Rectal smooth muscle tissue (tissue), 1 donor: ENCODE data around the gene WWOX.

Experiments
- H3K27ac ChIP-seq: one replicate; pipeline ENCODE4 v1.7.0; 2013; ENCODE audit warnings: low read depth, low read length, inconsistent platforms
- H3K27me3 ChIP-seq: one replicate; pipeline ENCODE4 v1.7.0; 2013; ENCODE audit warnings: low read length; ENCODE audit not compliant: control insufficient read depth, insufficient read depth
- H3K36me3 ChIP-seq: one replicate; pipeline ENCODE4 v1.7.0; 2013; ENCODE audit warnings: low read length; ENCODE audit not compliant: control insufficient read depth, insufficient read depth
- H3K4me1 ChIP-seq: one replicate; pipeline ENCODE4 v1.7.0; 2013; ENCODE audit warnings: low read length; ENCODE audit not compliant: control insufficient read depth, insufficient read depth
- H3K4me3 ChIP-seq: one replicate; pipeline ENCODE4 v1.7.0; 2013; ENCODE audit warnings: low read length
- H3K9ac ChIP-seq: one replicate; pipeline ENCODE4 v1.7.0; 2013; ENCODE audit warnings: low read length

WWOX gene

GRCh38 chr16:79053577-79053976 lies 954.1 kb downstream of the WWOX start:
- no peaks in the 10 kb centered on the region for H3K27me3 ChIP-seq
- no peak overlapping the region for H3K4me3 ChIP-seq
- no peak overlapping the region for H3K9ac ChIP-seq
- H3K36me3 ChIP-seq: no peaks in the 10 kb centered on the region
- H3K4me1 ChIP-seq: no peaks in the 10 kb centered on the region
- H3K27ac ChIP-seq: no peak overlapping the region

DNA sequence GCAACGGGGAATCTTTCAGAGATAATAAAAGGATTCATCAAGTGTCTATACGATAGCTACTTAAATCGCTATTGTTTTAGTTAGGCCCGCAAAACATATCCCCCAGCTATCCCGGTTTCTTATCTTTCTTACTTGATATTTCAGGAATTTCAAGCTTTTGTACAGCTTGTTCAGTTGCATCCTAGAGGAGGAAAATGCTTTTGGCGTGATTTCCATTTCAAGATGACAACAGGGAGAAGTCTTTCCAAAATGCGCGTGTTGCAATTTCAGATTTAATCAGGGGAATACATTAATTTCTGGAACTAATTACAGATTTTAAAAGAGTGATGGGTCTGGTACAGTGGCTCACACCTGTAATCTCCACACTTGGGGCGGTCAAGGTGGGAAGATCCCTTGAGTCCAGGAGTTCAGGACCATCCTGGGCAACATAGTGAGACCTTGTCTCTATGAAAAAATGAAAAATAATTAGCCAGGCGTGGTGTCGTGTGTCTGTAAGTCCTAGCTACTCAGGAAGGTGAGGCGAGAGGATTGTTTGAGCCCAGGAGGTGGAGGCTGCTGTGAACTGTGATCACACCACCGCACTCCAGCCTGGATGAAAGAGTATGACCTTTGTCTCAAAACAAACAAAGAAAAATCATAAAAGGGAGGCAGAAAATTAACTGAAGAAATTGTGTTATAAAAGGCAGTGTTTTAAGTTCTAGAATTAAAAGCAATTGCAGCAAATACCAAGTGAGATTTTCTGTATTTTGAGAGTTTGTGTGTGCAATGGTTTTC lies 954.9 kb downstream of the WWOX start:
- Histone ChIP-seq H3K4me3 (no peak overlapping the region), H3K27ac (no peak overlapping the region), H3K4me1 (no peaks in the 10 kb centered on the region), H3K9ac (no peak overlapping the region), H3K27me3 (no peaks in the 10 kb centered on the region), H3K36me3 (no peaks in the 10 kb centered on the region)

DNA sequence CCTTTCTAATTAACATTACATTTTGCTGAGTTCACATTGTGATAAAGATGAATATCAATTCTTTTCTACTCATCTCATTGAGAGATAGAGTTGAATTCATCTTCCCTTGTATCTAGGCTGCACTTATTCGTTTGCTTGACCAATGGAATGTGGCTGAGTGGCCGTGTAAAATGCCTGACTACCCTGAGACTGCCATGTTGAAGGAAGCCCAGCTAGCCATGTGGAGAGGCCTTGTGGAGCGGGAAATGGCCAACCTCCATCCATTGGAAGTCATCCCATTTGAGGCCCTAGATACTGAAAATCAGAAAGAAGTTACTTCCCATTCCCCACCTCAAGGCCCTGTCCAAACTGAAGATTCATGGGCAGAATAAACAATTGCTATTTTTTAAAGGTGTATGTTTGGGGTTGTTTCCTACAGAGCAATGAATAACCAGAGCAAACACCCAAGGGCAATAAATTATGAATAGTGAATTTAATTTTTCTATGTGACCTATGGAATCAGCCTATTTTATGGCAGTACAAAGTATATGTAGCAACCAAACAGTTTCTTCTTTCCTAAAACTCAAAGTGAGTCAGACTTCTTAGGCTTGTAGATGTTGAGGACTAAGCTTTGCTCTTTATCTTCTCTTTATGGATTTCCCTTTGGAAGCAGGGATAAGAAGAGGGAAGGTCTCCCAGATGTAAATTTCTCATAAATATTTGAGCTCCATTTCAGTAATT lies 956.0 kb downstream of the WWOX start:
- no peaks in the 10 kb centered on the region for H3K4me1 ChIP-seq
- no peak overlapping the region for H3K9ac ChIP-seq
- H3K27me3 ChIP-seq: no peaks in the 10 kb centered on the region
- H3K4me3 ChIP-seq: no peak overlapping the region
- H3K27ac ChIP-seq: no peak overlapping the region
- no peaks in the 10 kb centered on the region for H3K36me3 ChIP-seq

DNA sequence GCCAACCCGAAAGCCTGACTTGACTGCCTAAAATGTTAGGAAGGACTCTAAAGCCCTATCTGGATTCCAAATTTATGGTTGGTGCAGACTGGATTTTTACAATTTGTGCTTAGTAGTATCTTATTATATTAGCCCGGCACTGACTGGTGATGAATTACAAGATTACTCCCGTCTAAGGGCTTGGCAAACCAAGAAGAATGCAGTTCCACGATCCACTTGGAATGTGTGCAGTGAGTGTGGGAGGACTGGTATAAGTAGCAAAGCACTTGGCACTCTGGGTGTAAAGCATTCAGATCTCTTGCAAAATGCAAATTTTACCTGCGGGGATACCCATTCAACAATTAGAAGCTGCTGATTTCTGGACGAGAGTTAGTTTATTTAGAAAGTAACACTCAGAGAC lies 961.7 kb downstream of the WWOX start:
- H3K4me3 ChIP-seq: no peak overlapping the region
- no peak overlapping the region for H3K27ac ChIP-seq
- no peak overlapping the region for H3K9ac ChIP-seq
- H3K36me3 ChIP-seq: no peaks in the 10 kb centered on the region
- peaks cover 9% of the 10 kb centered on the region for H3K4me1 ChIP-seq
- no peaks in the 10 kb centered on the region for H3K27me3 ChIP-seq

- Histone ChIP-seq H3K27ac (no peak overlapping the region), H3K27me3 (no peaks in the 10 kb centered on the region)
Measured at GRCh38 chr16:79062336-79062735, 962.9 kb downstream of the WWOX start.

DNA sequence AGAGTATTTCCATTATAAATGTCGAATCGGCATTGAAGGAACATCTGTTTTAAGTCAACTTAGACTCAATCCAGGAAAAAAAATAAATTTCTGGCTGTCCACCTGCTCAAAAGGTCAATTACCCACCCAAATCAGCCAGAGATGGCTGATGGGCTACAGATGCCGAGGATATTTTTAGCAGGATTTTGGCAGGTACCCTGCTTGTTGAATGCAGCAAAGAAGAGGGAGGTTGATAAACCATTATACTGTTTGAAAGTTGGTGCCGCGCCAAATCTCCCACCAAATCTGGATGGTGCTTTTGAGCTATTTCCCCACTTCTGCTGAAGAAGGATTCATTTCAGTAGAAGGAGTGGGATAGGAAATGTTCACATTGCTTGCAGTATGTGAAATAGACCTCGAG lies 963.4 kb downstream of the WWOX start:
- no peak overlapping the region for H3K4me3 ChIP-seq
- H3K27me3 ChIP-seq: no peaks in the 10 kb centered on the region
- H3K27ac ChIP-seq: no peak overlapping the region
- peaks cover 9% of the 10 kb centered on the region for H3K4me1 ChIP-seq
- H3K9ac ChIP-seq: no peak overlapping the region
- H3K36me3 ChIP-seq: no peaks in the 10 kb centered on the region

More at GRCh38 chr16:79062336-79062735, 962.9 kb downstream of the WWOX start:
- Histone ChIP-seq H3K4me3 (no peak overlapping the region), H3K4me1 (peaks cover 9% of the 10 kb centered on the region), H3K9ac (no peak overlapping the region), H3K36me3 (no peaks in the 10 kb centered on the region)

- Histone ChIP-seq H3K27me3 (no peaks in the 10 kb centered on the region), H3K4me3 (no peak overlapping the region), H3K27ac (no peak overlapping the region), H3K36me3 (no peaks in the 10 kb centered on the region), H3K9ac (no peak overlapping the region), H3K4me1 (peaks cover 10% of the 10 kb centered on the region)
Measured at GRCh38 chr16:79064256-79064972, 965.0 kb downstream of the WWOX start.

DNA sequence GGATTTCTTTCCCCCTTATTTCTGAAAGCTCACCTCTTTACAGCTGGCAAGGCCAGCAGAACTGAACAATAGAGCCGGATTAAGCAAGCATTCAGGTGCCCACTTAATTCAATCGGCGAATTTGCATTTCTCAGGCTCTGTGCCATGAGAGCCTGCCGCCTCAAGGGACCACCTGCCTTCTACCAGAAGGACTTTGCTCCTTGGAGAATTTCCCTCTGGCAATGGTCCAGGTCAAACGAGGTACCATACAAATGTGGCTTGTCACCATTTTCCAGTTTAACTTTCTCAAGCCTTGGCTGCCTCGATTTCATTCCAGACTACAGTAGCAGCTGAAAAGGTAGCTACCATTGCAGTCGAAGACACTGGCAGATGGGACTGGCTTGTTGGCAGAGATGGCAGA lies 967.1 kb downstream of the WWOX start:
- Histone ChIP-seq H3K4me3 (no peak overlapping the region), H3K4me1 (peaks cover 9% of the 10 kb centered on the region), H3K36me3 (no peaks in the 10 kb centered on the region), H3K9ac (no peak overlapping the region), H3K27ac (no peak overlapping the region), H3K27me3 (no peaks in the 10 kb centered on the region)

GRCh38 chr16:79067600-79067999 lies 968.1 kb downstream of the WWOX start:
- peaks cover 7% of the 10 kb centered on the region for H3K4me1 ChIP-seq
- H3K27ac ChIP-seq: no peak overlapping the region
- H3K27me3 ChIP-seq: no peaks in the 10 kb centered on the region
- H3K4me3 ChIP-seq: no peak overlapping the region
- no peak overlapping the region for H3K9ac ChIP-seq
- no peaks in the 10 kb centered on the region for H3K36me3 ChIP-seq

DNA sequence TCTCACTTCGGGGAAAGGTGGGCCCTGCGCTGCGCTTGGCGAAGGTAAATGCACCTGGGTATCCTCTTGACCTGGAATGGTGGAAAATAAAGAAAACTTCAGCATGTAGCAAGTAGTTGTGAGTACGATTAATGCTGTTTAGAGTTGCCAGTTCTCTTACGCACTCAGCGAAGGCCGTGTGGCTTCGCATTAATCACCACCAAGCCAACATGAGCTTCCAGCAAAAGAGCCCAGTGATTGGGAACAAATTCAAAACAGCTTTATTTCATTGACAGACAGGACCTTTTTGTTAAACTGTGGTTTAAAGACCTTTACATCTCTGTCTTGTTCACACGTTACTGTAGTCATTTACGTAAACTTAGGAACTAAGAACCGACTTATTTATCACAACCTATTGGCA lies 969.7 kb downstream of the WWOX start:
- Histone ChIP-seq H3K4me1 (peaks cover 4% of the 10 kb centered on the region), H3K27me3 (no peaks in the 10 kb centered on the region), H3K4me3 (no peak overlapping the region), H3K36me3 (no peaks in the 10 kb centered on the region), H3K9ac (no peak overlapping the region), H3K27ac (no peak overlapping the region)

GRCh38 chr16:79069633-79070032 lies 970.2 kb downstream of the WWOX start:
- no peak overlapping the region for H3K4me3 ChIP-seq
- no peaks in the 10 kb centered on the region for H3K27me3 ChIP-seq
- H3K27ac ChIP-seq: no peak overlapping the region
- peaks cover 4% of the 10 kb centered on the region for H3K4me1 ChIP-seq
- no peak overlapping the region for H3K9ac ChIP-seq
- no peaks in the 10 kb centered on the region for H3K36me3 ChIP-seq

- no peaks in the 10 kb centered on the region for H3K27me3 ChIP-seq
- no peak overlapping the region for H3K9ac ChIP-seq
- H3K27ac ChIP-seq: no peak overlapping the region
- no peak overlapping the region for H3K4me3 ChIP-seq
- no peaks in the 10 kb centered on the region for H3K36me3 ChIP-seq
- H3K4me1 ChIP-seq: peaks cover 4% of the 10 kb centered on the region
Measured at GRCh38 chr16:79071424-79071823, 972.0 kb downstream of the WWOX start.
